ENCODE measurements around the gene MMS19.
"Not testable (repeated sequence)": the region's sequence is repeated elsewhere in the genome, so short reads cannot be mapped to it uniquely, and the experiment has no call there.

Gene MMS19

GRCh38 chr10:97502916-97503315, 4.7 kb upstream of the MMS19 start:
- no peak for DNase-seq

GRCh38 chr10:97500297-97500575, 2.0 kb upstream of the MMS19 start:
- no peak for DNase-seq

GRCh38 chr10:97499561-97500296, 1.5 kb upstream of the MMS19 start:
- DNase-seq = peak; percentile 5

GRCh38 chr10:97498841-97499560, 779 bp upstream of the MMS19 start, which contains the start of gene UBTD1:
UBTD1 (plus strand) TSS chr10:97498924; CDS start chr10:97499204, 280 bp downstream.
- DNase-seq = peak; percentile 28

- peak; percentile 70 for DNase-seq
Observed at GRCh38 chr10:97497572-97498075, 598 bp downstream of the MMS19 start.

- peak; percentile 27 for DNase-seq
Observed at GRCh38 chr10:97494863-97495506, 3.2 kb downstream of the MMS19 start.

GRCh38 chr10:97494151-97494550, 4.1 kb downstream of the MMS19 start:
- DNase-seq = no peak

- DNase-seq = no peak
Observed at GRCh38 chr10:97490592-97490991, 7.6 kb downstream of the MMS19 start.

- DNase-seq = no peak
Observed at GRCh38 chr10:97485647-97486281, 12.5 kb downstream of the MMS19 start.

GRCh38 chr10:97483921-97484320, 14.3 kb downstream of the MMS19 start:
- no peak for DNase-seq

GRCh38 chr10:97483506-97483905, 14.7 kb downstream of the MMS19 start:
- DNase-seq = no peak

GRCh38 chr10:97482381-97482780, 15.8 kb downstream of the MMS19 start:
- no peak for DNase-seq

GRCh38 chr10:97481071-97481470, 17.2 kb downstream of the MMS19 start:
- DNase-seq = no peak

GRCh38 chr10:97479939-97480338, 18.3 kb downstream of the MMS19 start:
- DNase-seq = no peak

- not testable (repeated sequence) for DNase-seq
Observed at GRCh38 chr10:97479410-97479809, 18.8 kb downstream of the MMS19 start.

- DNase-seq = no peak
Observed at GRCh38 chr10:97475936-97476594, 22.2 kb downstream of the MMS19 start.

- DNase-seq = no peak
Observed at GRCh38 chr10:97474918-97475317, 23.3 kb downstream of the MMS19 start.

GRCh38 chr10:97468781-97469180, 29.4 kb downstream of the MMS19 start:
- DNase-seq = not testable (repeated sequence)

- DNase-seq = no peak
Observed at GRCh38 chr10:97468162-97468561, 30.1 kb downstream of the MMS19 start.

- no peak for DNase-seq
Observed at GRCh38 chr10:97466755-97467154, 31.5 kb downstream of the MMS19 start.

- DNase-seq = no peak
Observed at GRCh38 chr10:97465982-97466381, 32.2 kb downstream of the MMS19 start.

- no peak for DNase-seq
Observed at GRCh38 chr10:97464226-97464625, 34.0 kb downstream of the MMS19 start.

All from CD4-positive, alpha-beta T cell treated with Interleukin-17A for 1 hour (primary cell).